HG03575 (cell line): ENCODE measurements around the gene SLC15A4.
"Not testable (repeated sequence)": the region's sequence is repeated elsewhere in the genome, so short reads cannot be mapped to it uniquely, and the experiment has no call there.

Source experiments
- ATAC-seq: cut with Tn5 transposase; IDR thresholded peaks from one replicate; pipeline ENCODE4 v1.9.1; 2021; ENCODE audit not compliant: unreplicated experiment, insufficient number of reproducible peaks, low FRiP score; ENCODE audit errors: extremely low read depth

SLC15A4 gene

GRCh38 chr12:128817111-128818015 is 6.4 kb downstream of the SLC15A4 start:
- peak; percentile 18 for ATAC-seq

DNA sequence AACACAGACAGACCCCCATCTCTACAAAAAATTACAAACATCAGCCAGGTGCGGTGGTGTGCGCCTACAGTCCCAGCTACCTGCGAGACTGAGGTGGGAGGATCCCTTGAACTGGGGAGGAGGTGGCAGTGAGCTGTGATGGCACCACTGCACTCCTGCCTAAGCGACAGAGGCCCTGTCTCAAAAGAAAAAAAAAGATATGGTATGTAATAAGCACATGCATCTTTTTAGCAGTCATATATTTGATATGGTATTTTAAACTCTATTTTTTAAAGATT is 7.2 kb downstream of the SLC15A4 start:
- ATAC-seq = no peak

GRCh38 chr12:128815779-128816642 is 7.7 kb downstream of the SLC15A4 start:
- ATAC-seq = no peak

GRCh38 chr12:128814411-128815261 is 9.1 kb downstream of the SLC15A4 start:
- ATAC-seq = no peak

- ATAC-seq = no peak
These were observed 9.9 kb downstream of the SLC15A4 start for GRCh38 chr12:128813883-128814282.

GRCh38 chr12:128813392-128813791 is 10.4 kb downstream of the SLC15A4 start:
- ATAC-seq = no peak

DNA sequence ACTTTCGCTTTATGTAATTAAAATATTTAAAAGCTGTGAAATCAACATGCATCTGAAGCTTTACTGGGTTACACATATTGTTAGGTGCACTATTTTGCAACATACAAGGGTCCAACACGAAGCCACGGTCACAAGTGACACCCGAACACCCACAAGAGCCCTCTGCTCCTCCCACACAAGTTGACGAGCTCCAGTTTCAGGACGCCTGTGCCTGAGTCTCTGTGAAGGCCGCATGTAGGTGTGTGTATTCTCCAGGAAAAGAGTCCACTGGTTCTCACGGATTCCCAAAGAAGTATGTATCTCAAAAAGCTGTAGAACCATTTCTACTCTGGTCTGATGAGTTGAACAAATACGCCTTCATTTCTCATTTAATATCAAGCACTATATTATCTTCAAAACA is 12.0 kb downstream of the SLC15A4 start:
- ATAC-seq = no peak

DNA sequence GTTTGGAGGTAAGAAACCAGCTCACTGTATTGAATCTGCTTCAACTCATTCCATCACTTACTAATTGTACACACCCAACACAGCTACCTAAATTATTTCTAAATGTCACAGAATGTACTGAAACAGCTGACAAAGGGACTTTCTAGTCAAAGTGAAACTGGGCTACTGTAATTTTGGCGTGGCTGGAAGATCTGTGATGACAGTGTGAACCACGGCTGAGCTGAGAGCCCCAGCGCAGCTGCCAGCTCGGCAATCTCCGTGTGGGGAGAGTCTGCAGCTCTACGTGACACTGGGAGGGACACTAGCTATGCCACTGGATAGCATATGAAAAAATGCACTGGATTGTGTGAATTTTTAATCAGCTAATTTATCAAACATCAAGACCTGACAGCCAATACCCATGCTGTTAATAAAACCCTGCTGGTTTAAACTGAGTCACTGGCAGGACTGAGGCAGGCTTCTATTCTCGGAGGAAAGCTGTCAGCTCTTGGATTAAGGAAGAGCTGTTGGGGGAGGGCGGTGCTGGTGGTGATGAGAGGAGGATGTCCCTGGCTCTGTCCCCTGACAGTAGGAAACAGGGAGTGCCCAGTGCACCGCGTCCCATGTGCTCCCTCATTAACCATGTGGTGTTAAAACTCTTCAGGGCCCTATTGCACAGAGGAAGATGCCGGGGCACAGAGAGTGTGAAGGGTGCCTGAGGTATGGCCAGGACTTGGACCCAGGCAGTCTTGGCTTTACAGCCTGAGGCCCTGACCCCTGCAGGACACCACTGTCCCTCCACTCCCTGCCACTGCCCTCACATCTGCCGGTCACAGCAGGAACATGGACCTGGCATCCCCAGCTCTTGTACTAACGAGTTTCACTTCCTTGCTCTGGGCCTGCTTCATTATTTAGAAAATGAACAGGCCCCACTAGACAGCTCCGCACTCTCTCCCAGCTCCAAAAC is 13.3 kb downstream of the SLC15A4 start:
- ATAC-seq = peak; percentile 72

DNA sequence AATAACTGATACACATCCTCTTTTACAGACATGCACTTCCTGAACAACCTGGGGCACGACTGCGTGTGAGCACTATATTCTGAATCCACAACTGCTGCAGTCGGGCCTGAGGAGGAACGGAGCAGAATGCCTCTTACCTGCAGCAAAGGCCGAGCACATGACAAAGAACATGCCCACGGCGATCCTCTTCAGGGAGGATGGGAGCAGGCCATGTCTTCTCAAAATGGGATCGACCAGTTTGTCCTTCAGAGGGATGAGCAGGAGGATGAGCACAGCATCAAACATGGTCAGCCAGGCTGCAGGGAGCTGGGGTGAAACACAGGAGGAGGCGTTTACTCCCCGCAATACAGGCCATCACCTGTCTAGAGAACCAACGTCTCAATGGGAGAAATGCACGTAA is 15.1 kb downstream of the SLC15A4 start:
- ATAC-seq = no peak

GRCh38 chr12:128807161-128807724 is 16.5 kb downstream of the SLC15A4 start:
- no peak for ATAC-seq

DNA sequence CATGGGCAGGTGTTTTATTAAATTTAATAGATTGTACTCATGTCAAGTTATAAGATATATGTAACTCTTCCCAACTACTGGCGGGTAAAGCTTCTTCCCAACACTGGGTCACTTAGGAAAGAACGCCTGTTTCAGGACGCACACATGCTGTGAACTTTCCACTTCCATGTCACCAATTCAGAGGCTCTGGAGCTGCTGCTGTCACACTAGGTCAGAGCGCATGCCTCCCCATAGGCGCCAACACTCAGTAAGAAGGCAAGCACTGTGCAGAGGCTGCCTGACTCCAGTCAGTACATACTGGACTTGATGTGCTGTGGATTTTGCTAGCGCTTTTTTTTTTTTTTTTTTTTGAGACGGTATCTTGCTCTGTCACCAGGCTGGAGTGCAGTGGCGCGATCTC is 17.2 kb downstream of the SLC15A4 start:
- ATAC-seq = no peak

DNA sequence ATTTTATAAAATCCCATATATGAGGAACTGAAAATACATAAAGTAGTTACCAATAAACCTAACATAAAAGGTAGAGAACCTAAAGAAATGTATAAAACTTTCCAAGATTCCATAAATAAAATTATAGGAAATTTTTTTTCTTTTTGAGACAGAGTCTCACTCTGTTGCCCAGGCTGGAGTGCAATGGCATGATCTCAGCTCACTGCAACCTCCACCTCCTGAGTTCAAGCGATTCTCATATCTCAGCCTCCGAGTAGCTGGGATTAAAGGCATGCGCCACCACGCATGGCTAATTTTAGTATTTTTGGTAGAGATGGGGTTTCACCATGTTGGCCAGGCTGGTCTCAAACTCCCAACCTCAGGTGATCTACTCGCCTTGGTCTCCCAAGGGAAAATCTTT is 18.4 kb downstream of the SLC15A4 start:
- ATAC-seq = not testable (repeated sequence)

DNA sequence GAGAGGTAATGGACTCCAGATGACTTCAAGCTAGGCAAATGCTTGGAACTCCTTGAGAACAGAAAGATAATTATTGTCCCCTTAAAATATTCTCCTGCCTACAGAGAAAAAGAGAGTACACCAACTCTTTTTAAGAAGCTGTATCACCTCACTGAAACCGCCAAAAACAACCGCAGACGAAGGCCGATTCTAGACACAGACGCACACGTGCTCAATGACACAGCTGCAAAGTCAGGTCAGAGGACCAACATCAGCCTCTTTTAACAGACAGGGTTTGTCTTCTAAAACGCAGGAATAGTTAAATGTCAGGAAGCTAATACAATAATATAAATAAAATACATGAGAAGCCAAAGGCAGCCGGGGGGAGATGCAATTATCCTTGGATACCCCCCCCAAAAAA is 19.0 kb downstream of the SLC15A4 start:
- no peak for ATAC-seq

DNA sequence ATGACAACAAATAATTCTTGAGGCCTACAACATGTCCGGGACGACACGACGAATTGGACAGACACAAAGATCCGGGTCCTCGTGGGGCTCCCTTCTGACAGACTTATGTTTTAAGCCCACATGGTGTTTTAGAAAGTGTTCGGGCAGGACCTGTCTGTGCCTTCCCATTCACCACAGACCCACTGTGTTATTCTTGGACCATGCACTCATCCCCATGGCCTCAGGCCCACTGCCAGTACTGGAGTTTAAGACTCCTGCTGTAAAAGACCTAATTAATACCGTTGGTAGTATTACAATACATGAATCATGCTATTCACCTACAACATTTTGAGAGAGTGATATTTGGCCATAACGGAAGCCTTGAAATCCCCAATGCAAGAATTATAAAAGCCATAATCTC is 20.0 kb downstream of the SLC15A4 start:
- no peak for ATAC-seq

DNA sequence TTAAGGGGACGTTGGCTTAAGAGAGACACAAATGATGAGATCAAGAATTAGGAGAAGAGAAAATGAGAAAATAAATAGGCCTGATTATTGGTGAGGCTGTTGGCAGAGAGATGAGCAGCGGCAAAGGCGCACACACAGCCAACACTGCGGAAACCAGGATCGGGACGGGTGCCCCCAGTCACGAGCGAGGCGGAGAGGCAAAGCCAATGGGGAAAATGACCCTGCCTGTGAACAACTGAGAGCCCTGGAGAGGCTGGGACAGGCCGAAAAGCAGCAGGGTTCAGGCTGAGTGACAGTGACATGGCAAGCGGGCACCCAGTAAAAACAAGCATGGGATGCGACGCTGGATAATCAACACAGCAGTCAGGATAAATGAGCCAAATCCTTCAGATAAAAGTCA is 21.0 kb downstream of the SLC15A4 start:
- no peak for ATAC-seq

GRCh38 chr12:128801879-128802391 is 21.8 kb downstream of the SLC15A4 start:
- ATAC-seq = no peak

- ATAC-seq = no peak
These were observed 23.2 kb downstream of the SLC15A4 start for GRCh38 chr12:128800606-128801005.
